ENCODE data around the gene SRPRA.

Gene SRPRA

DNA sequence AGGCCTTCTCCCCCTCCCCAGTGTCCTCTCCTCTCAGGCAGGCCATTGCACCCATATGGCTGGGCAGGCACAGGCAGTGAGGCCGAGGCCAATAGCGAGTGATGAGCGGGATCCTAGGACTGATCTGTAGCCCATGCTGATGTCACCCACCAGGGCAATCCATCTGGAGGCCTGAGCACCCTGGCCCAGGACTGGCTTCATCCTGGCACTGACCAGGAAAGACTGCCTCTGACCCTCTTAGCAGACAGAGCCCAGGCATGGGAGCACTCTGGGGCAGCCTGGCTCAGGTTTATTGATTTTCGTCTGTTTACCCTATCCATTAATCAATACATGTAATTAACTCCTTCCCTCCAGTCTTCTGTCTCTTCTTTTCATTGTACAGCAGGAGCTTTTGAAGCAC, 9.1 kb upstream of the SRPRA start:
- H3K4me3 ChIP-seq (ENCODE audit: low read depth, low read length): no peak overlapping the region
- no peak for DNase-seq (ENCODE audit: low read depth)
- TF ChIP-seq, protein P1, sequence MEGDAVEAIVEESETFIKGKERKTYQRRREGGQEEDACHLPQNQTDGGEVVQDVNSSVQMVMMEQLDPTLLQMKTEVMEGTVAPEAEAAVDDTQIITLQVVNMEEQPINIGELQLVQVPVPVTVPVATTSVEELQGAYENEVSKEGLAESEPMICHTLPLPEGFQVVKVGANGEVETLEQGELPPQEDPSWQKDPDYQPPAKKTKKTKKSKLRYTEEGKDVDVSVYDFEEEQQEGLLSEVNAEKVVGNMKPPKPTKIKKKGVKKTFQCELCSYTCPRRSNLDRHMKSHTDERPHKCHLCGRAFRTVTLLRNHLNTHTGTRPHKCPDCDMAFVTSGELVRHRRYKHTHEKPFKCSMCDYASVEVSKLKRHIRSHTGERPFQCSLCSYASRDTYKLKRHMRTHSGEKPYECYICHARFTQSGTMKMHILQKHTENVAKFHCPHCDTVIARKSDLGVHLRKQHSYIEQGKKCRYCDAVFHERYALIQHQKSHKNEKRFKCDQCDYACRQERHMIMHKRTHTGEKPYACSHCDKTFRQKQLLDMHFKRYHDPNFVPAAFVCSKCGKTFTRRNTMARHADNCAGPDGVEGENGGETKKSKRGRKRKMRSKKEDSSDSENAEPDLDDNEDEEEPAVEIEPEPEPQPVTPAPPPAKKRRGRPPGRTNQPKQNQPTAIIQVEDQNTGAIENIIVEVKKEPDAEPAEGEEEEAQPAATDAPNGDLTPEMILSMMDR (conservative IDR thresholded peaks at IDR 0.05; ENCODE audit: low read depth, low read length): no peak

DNA sequence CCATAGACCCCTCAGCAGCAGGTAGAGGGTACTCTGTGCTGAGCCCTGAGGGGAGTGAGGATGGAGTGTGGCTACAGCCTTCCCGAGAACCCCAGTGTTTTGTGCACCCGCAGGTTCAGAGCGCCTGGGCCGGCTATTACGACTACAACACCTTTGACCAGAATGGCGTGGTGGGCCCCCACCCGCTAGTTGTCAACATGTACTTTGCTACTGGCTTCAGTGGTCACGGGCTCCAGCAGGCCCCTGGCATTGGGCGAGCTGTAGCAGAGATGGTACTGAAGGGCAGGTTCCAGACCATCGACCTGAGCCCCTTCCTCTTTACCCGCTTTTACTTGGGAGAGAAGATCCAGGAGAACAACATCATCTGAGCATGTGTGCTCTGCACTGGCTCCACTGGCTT, 8.6 kb upstream of the SRPRA start:
- no peak for DNase-seq (ENCODE audit: low read depth)
- TF ChIP-seq, protein P1 (conservative IDR thresholded peaks at IDR 0.05; ENCODE audit: low read depth, low read length): no peak
- H3K4me3 ChIP-seq (ENCODE audit: low read depth, low read length): no peak overlapping the region

DNA sequence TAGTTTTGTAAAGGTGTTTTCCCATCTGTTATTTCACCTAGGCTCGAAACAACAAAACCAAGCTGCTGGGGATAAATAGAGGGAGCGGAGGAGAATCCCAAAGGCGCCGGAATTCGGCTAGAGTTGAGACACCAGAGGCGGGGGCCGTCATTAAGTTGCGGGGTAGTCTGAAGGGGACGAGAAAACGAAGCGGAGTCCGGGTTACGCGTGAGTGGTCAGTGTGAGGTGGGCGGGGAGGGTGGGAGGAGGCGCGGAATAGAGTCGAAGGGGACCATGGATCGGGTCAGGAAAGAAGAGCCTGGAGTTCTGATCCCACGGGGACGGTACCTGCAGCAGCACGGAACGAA, 361 bp downstream of the SRPRA start:
- no peak for DNase-seq (ENCODE audit: low read depth)
- peak overlapping the region; percentile 98 for H3K4me3 ChIP-seq (ENCODE audit: low read depth, low read length)
- TF ChIP-seq, protein P1 (conservative IDR thresholded peaks at IDR 0.05; ENCODE audit: low read depth, low read length): no peak

DNA sequence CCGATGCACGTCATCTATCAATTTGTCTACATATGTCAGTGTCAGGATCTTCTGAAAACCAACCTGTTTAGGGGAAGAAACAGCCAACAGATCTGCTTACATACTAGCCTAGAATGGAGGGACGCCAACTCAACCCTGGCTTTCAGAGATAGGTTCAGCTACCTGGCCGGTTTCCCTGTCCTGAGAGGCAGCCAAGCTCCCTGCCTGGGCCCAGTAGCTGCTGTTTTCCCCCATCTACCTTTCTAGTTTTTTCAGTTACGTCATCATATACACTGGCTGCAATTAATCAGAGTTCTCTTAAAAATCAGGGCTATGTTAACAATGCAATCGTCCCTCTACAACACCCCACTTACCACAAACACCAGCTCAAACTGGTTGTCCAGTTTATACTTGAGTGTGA, 1.0 kb downstream of the SRPRA start:
- H3K4me3 ChIP-seq (ENCODE audit: low read depth, low read length): peak overlapping the region; percentile 98
- DNase-seq (ENCODE audit: low read depth): peak; percentile 9
- TF ChIP-seq, protein P1 (conservative IDR thresholded peaks at IDR 0.05; ENCODE audit: low read depth, low read length): no peak

DNA sequence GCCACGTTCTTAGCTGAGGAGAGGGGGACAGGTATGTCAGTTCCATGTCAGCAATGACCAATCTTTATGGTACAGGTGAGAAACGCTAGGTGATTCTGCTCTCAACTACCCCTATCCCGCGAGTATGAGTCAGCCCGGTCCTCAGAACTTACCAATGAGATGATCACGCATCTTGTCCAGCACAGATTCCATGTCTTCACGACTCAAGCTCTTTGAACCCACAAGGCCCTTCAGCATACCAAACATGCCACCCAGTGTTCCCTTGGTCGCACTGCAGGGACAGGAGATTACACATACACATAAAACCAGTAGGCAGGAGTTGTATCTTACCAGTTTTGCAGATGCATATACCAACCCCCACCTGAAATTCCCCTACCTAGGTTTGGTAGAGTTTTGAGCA, 2.9 kb downstream of the SRPRA start:
- TF ChIP-seq, protein P1 (conservative IDR thresholded peaks at IDR 0.05; ENCODE audit: low read depth, low read length): peak; percentile 41

DNA sequence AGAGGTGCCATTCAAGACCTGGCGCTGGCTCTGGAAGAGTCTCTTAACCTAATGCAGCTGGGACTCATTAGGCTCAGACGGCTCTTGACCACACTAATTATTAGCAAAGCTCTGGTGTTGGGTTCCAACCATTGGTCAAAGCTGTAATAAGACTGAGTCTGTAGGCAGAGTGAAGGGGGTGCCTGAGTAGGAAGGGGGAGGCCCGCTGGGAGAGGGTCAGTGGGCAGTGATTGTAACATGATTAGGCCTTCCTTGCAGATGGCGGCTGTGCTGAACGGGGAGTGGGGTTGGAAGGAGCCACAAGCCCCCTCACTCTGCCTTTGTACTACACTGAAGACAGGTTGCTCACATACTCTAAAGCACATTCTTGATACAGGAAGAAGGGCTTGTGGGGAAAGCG, 5.2 kb downstream of the SRPRA start:
- H3K4me3 ChIP-seq (ENCODE audit: low read depth, low read length): no peak overlapping the region
- DNase-seq (ENCODE audit: low read depth): no peak
- TF ChIP-seq, protein P1 (conservative IDR thresholded peaks at IDR 0.05; ENCODE audit: low read depth, low read length): no peak

More for the DNA sequence above, 2.9 kb downstream of the SRPRA start:
- DNase-seq (ENCODE audit: low read depth): peak; percentile 65
- H3K4me3 ChIP-seq (ENCODE audit: low read depth, low read length): no peak overlapping the region

DNA sequence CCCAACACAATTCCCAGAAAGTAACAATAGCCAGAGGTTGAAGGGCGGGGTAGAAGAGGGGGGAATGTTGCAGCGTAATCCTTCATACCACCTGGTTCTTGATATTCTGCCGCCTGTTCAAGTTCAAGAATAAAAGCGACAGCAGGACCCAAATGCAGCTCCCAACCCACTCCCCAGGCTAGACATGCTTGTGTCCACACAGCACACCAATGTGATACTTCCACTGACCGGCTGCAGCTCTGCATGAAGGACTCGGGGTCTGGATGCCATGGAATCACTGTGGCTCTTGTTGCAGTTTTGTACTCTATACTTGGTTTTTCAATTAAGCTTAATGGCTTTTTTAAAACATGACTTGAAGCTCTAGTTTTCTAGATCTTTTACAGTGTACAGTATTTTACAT, 6.5 kb downstream of the SRPRA start:
- no peak overlapping the region for H3K4me3 ChIP-seq (ENCODE audit: low read depth, low read length)
- DNase-seq (ENCODE audit: low read depth): no peak
- TF ChIP-seq, protein P1 (conservative IDR thresholded peaks at IDR 0.05; ENCODE audit: low read depth, low read length): no peak
